Tongue (tissue), 2 donors: ENCODE results near the gene SCAF4. TPM values are rescaled to one million over a fixed set of nuclear protein-coding genes. Genes with fewer than 3 reads are reported as not detected.
"Not testable (repeated sequence)": the region's sequence is repeated elsewhere in the genome, so short reads cannot be mapped to it uniquely, and the experiment has no call there.

Source experiments
- DNase-seq: peaks from one replicate; pipeline ENCODE4 v3.0.0-alpha.2; 2015
- total RNA-seq: library from RNA; depleted of rRNA; stranded (reverse); fragments of >200 nt; gene quantifications from one replicate; pipeline ENCODE4 v1.2.3, GENCODE V29; 2014

SCAF4 gene
- total RNA-seq, 1 donor from 2014 or later = 12.3 TPM

DNA sequence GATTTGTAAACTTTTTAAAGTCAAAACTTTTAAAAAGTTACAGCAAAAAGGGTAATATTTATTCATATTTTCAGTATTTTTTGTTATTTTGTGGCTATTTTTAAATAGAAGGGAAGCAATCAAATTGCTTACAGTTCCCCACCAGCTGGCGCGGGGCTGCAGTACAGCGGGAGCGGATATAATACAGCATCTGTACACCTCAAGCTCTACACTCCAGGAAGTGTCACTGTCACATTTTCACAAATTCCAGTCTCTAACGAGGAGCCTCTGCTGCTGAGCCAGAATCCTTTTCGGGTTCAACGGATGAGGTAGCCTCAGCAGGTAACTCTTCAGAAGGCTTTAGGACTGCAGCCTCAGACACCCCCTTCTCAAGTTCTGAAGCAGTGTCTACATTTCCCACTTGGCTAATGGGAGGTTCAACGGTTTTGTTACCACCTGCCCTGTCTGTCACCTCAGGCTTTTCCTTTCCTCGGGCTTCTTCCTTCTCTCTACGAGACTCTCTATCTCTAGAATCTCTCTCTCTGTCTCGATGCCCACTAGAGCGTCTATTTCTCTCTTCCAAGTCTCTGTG, 60.7 kb downstream of the SCAF4 start:
- DNase-seq = no peak

DNA sequence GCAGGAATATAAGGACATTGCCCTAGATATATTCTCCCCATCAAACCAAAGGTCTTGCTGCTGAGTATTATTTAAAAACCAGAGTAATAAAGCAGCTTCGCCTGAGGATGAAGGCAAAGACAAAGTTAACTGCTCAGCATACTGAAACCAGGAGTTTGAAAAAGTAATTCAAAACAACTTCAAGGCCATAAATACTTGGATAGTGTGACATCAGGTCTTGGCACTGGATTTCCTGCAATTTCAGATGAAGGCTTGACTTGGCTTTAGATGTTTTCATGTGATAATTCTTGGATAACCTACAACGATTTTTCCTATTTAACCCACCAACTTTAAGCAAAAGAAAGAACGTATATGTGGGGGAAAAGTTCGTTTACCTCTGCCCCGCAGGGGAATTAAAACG, 61.8 kb downstream of the SCAF4 start:
- DNase-seq = no peak

DNA sequence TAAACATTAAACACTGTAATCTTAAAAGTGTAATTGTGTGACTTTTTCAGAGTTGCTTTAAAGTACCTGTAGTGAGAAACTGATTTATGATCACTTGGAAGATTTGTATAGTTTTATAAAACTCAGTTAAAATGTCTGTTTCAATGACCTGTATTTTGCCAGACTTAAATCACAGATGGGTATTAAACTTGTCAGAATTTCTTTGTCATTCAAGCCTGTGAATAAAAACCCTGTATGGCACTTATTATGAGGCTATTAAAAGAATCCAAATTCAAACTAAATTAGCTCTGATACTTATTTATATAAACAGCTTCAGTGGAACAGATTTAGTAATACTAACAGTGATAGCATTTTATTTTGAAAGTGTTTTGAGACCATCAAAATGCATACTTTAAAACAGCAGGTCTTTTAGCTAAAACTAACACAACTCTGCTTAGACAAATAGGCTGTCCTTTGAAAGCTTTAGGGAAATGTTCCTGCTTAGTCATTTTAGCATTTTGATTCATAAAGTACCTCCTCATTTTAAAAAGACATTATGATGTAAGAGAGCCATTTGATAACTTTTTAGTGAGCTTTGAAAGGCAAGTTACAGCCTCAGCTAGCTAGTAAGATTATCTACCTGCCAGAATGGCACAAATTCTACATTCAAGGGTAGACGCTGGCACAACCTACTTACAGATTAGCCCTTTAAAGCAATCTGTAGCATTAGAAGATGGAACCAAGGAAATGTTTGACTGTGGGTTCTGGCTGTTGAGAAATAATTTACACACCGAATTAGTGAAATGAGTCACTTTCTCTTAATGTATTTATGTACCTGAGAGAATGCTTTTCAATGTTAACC, 63.0 kb downstream of the SCAF4 start:
- DNase-seq = no peak

DNA sequence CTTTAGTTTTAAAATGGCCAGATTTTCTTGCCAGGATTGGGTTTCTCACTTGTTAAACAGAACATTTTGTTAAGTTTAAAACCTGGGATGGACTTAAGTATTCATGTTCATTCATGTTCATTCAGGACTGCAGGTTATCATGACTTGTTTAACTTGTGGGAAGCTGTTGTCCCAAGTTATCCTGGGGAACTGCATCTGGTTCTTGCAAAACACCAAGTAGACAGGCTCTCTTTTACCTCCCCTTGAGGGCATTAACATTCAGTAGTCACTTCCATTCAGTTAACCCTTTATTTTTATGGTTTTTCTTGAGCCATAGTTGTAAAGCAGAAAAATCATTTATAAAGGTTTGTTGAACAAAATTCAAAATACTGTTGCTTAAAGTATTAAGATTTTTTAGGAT, 64.3 kb downstream of the SCAF4 start:
- DNase-seq = no peak

DNA sequence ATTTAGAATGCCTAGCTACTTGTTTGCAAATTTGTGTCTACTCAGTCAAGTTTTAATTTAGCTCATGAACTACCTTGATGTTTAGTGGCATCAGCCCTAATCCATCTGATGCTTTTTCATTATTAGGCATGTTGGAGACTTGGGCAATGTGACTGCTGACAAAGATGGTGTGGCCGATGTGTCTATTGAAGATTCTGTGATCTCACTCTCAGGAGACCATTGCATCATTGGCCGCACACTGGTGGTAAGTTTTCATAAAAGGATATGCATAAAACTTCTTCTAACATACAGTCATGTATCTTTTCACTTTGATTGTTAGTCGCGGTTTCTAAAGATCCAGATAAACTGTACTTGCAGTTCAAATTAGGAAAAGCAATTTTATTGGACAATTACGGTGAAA, 64.8 kb downstream of the SCAF4 start:
- no peak for DNase-seq

DNA sequence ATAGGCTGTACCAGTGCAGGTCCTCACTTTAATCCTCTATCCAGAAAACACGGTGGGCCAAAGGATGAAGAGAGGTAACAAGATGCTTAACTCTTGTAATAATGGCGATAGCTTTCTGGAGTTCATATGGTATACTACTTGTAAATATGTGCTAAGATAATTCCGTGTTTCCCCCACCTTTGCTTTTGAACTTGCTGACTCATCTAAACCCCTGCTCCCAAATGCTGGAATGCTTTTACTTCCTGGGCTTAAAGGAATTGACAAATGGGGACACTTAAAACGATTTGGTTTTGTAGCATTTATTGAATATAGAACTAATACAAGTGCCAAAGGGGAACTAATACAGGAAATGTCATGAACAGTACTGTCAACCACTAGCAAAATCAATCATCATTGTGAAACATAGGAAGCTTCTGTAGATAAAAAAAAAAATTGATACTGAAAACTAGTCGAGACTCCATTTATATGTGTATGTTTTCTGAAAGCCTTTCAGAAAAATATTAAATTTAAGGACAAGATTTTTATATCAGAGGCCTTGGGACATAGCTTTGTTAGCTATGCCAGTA, 65.4 kb downstream of the SCAF4 start:
- DNase-seq = no peak

DNA sequence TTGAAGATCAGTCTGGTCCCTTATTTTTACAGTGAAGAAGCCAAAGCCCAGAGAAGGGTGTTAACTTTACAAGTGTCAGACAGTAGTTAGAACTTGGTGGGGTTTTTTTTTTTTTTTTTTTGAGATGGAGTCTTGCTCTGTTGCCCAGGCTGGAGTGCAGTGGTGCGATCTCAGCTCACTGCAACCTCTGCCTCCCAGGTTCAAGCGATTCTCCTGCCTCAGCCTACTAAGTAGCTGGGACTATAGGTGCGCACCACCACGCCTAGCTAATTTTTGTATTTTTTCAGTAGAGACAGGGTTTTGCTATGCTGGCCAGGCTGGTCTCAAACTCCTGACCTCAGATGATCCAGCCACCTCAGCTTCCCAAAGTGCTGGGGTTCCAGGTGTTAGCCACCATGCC, 66.0 kb downstream of the SCAF4 start:
- DNase-seq = not testable (repeated sequence)

DNA sequence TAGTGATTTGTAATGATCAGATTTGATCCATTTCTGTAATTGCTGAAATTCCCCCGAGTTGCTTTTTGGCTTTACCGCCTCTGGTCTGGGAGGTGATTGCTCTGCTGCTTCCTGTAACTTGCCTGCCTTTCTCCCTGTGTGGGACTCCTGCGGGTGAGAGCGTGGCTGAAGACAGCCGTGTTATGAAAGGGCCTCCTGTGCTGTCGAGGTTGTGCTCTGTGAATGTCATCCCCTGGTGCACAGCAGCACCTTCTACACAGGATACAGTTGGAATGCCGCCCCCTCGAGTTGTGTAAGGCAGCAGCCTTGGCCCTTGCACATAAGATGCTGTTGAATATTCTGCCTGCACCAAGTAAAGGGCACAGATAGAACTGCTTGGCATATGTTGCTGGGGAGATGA, 66.5 kb downstream of the SCAF4 start:
- no peak for DNase-seq

DNA sequence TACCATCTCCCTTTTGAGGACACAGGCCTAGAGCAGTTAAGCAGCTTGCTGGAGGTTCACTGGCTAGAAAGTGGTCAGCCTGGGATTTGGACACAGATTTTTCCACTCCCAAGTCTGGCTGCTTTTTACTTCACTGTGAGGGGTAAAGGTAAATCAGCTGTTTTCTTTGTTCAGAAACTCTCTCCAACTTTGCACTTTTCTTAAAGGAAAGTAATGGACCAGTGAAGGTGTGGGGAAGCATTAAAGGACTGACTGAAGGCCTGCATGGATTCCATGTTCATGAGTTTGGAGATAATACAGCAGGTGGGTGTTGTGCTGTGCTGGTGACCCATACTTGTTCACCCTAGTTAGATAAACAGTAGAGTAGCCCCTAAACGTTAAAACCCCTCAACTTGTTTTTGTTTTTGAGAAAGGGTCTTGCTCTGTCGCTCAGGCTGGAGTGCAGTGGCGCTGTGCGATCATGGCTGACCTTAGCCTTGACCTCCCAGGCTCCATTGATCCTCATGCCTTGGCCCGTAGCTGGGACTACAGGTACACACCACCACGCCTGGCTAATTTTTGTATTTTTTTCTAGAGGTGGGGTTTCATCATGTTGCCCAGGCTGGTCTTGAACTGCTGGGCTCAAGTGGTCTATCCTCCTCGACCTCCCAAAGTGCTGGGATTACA, 68.2 kb downstream of the SCAF4 start:
- DNase-seq = no peak

DNA sequence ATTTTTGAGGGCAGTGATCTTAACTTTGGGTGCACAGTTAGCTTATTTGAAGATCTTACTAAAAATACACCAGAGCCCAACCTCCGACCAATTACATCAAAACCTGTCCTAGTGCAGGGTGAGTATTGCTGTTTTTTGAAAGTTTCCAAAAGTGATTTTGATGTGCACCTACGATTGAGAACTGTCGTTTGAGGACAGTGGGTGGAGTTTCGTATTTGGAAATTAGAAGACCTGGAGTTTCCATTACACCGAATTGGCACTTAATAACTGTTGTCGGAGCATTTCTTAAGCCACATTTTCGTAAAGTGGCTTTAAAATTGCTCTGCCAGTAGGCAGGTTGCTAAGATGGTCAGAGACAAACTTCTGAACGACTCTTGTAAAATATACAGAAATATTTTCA, 71.3 kb downstream of the SCAF4 start:
- DNase-seq = no peak

DNA sequence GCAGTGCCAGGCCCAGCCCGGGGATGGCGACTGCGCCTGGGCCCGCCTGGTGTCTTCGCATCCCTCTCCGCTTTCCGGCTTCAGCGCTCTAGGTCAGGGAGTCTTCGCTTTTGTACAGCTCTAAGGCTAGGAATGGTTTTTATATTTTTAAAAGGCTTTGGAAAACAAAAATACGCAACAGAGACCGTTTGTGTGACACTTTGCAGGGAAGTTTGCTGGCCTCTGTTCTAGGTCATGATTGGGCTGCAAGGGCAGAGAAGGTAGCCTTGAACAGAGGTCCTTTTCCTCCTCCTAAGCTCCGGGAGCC, 71.7 kb downstream of the SCAF4 start:
- DNase-seq = no peak

DNA sequence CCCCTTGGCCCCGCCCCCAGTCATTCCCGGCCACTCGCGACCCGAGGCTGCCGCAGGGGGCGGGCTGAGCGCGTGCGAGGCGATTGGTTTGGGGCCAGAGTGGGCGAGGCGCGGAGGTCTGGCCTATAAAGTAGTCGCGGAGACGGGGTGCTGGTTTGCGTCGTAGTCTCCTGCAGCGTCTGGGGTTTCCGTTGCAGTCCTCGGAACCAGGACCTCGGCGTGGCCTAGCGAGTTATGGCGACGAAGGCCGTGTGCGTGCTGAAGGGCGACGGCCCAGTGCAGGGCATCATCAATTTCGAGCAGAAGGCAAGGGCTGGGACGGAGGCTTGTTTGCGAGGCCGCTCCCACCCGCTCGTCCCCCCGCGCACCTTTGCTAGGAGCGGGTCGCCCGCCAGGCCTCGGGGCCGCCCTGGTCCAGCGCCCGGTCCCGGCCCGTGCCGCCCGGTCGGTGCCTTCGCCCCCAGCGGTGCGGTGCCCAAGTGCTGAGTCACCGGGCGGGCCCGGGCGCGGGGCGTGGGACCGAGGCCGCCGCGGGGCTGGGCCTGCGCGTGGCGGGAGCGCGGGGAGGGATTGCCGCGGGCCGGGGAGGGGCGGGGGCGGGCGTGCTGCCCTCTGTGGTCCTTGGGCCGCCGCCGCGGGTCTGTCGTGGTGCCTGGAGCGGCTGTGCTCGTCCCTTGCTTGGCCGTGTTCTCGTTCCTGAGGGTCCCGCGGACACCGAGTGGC, 72.2 kb downstream of the SCAF4 start, which contains the start of gene SOD1:
SOD1 (plus strand) TSS at position 158 of the 723 bp plus-strand sequence; CDS start at position 235, 77 bp downstream.
- peak; percentile 98 for DNase-seq

DNA sequence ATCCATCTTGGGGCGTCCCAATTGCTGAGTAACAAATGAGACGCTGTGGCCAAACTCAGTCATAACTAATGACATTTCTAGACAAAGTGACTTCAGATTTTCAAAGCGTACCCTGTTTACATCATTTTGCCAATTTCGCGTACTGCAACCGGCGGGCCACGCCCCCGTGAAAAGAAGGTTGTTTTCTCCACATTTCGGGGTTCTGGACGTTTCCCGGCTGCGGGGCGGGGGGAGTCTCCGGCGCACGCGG, 72.7 kb downstream of the SCAF4 start:
- DNase-seq = no peak

DNA sequence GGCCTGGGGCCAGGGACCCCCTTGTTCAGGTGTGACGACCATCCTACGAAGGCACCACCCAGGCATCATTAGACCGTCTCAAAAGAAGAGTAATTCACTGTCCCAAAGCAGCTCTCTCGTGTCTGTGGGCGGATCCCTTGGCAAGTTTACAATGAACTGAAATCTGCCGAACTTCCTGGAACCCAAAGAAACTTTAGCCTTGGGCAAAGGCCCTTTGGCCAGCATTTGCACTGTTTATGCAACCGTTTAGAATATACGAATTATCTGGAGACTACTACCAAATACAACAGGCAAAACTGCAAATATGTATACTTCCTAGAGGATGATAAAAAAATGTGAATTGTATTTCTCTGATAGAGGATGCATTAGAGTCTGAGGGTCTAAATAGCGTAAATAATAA, 73.9 kb downstream of the SCAF4 start:
- DNase-seq = no peak

DNA sequence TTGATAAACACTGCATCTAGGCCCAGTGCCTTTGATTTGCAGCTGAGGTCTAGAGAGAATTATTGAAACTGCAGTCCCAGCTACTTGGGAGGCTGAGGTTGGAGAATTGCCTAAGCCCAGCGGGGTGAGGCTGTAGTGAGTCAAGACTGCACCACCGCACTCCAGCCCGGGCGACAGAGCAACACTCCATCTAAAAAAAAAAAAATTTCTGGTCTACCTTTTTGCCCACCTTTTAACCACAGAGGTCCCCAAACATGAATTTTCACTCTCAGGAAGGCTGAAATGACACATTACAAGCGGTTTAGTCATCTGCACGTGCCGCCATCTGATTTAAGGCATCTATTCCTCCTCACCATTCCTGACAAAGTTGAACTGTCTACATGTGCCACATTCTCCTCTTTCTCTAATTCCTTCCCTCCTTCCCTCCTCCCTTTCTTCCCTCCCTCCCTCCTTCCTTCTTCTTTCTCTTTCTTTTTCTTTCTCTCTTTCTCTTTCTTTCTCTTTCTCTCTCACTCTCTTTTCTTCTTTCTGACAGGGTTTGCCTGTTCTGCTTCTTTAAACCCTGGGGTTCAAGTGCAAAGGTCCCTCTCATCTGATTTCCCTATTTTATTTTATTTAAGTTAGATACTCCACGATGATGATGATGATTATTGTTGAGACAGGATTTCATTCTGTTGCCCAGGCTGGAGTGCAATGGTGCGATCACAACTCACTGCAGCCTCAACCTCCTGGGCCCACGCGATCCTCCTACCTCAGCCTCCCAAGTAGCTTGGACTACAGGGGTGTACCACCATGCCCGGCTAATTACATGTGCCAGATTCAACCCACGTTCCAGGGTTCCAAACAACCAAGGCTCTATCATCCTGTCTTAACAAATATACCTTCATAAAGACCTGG, 75.5 kb downstream of the SCAF4 start:
- DNase-seq = no peak

DNA sequence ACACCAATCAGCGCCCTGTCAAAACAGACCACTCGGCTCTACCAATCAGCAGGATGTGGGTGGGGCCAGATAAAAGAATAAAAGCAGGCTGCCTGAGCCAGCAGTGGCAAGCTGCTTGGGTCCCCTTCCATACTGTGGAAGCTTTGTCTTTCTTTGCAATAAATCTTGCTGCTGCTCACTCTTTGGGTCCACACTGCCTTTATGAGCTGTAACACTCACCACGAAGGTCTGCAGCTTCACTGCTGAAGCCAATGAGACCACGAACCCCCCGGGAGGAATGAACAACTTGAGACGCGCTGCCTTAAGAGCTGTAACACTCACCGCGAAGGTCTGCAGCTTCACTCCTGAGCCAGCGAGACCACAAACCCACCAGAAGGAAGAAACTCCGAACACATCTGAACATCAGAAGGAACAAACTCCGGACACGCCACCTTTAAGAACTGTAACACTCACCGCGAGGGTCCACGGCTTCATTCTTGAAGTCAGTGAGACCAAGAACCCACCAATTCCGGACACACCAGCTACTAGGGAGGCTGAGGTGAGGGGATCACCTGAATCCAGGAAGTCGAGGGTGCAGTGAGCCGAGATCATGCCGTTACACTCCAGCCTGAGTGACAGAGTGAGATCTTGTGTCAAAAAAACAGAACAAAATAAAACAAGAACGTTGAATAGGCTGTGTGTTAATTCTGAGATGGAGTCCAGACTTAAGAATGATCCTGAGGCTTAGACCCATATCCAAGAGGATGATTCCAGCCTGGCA, 76.9 kb downstream of the SCAF4 start:
- DNase-seq = not testable (repeated sequence)

DNA sequence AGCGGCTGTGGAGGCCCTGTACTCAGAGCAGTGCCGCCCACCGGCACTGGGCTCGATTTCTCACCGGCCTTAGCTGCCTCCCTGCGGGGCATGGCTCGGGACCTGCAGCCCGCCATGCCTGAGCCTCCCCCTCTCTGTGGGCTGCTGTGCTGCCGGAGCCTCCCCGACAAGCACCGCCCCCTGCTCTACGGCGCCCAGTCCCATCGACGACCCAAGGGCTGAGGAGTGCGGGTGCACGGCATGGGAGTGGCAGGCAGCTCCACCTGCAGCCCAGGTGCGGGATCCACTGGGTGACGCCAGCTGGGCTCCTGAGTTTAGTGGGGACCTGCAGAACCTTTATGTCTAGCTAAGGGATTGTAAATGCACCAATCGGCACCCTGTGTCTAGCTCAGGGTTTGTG, 77.6 kb downstream of the SCAF4 start:
- DNase-seq = no peak

DNA sequence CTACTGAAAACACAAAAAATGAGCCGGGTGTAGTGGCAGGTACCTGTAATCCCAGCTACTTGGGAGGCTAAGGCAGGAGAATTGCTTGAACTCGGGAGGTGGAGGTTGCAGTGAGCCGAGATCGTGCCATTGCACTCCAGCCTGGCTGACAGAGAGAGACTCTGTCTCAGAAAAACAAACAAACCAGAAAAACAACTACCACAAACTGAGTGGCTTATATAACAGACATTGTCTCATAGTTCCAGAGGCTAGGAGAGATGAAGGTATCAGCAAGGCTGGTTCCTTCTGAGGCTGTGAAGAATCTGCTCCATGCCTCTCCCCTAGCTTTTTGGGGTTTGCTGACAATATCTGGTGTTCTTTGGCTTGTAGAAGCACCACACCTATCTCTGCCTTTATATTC, 80.4 kb downstream of the SCAF4 start:
- not testable (repeated sequence) for DNase-seq

DNA sequence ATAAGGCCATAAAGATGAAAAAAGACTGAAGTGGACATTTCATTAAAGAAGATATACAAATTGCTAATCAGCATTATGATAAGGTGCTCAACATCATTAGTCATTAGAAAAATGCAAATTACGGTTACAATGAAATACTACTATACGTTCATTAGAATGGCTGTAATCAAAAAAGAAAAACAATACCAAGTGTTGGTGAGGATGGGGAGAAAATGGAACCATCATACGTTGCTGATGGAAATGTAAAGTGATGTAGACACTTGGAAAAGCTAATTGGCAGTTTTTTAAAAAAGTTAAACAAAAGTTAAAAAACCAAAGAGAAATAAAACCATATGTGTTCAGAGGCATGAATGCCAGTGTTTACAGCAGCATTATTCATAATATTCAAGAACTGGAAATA, 81.0 kb downstream of the SCAF4 start:
- no peak for DNase-seq

DNA sequence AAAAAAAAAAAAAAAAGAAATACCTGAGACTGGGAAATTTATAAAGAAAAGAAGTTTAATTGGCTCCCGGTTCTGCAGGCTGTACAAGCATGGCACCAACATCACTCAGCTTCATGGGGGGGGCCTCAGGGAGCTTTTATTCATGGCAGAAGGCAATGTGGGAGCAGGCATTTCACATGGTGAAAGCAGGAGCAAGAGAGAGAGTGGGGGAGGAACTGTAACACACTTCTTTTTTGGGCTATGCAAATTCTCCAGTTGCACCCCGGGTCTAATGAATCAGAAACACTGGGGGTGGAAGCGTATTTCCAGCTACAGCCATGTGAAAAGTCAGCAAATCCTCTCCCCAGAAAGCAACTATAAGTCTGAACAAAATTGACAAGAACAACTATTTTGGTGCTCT, 84.3 kb downstream of the SCAF4 start:
- DNase-seq = no peak

DNA sequence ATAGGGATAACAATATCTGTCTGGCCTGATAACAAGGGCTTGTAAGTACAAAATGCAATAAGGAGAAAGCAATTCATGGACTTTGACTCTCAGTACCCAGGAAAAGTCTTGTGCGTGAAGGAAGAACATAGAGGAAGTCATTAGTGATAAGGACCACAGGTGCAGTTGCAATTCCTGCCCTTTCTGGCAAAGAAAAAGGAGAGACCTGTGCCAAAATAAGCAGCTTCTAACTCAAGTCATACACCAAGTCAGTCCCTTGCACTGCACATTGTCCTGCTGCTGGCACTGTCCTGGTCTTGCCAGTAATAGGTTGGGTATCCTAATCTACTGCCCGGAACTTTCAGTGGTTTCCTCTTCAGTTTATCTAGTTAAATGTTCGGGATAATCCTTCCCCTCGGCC, 87.3 kb downstream of the SCAF4 start:
- DNase-seq = no peak
